ENCODE results near the gene SNCAIP. TPM values are rescaled to one million over a fixed set of nuclear protein-coding genes. Genes with fewer than 3 reads are reported as not detected.

Gene SNCAIP
- total and polyA plus RNA-seq, 2 of the 4 experiments (the other 2 are of a cell fraction), result 15.3 to 19.0 TPM

GRCh38 chr5:122362361-122362760 lies 50.3 kb downstream of the SNCAIP start:
- intact Hi-C loops (cut with micrococcal nuclease), result no loop called here
- Histone ChIP-seq H2AK5ac (ENCODE audit: low read depth, low read length) (no peak overlapping the region), H3K4me3 (ENCODE audit: insufficient read depth, low read depth, low read length) (no peak overlapping the region), H3K4me1 (ENCODE audit: control insufficient read depth, insufficient read depth, low read length) (no peaks in the 10 kb centered on the region), H3K79me1 (ENCODE audit: low read depth in 1 of 2, low read length in 2 of 2) (peaks cover 4 to 9% of the 10 kb centered on the region in 2 experiments; a peak in 3 of 4 replicates), H3K23ac (ENCODE audit: low read depth, low read length) (no peak overlapping the region), H3K27me3 (ENCODE audit: control insufficient read depth, insufficient read depth, low read length) (no peaks in the 10 kb centered on the region), H4K8ac (ENCODE audit: low read depth in 2 of 2, low read length in 2 of 2) (no peak overlapping the region), H2BK15ac (ENCODE audit: low read depth, low read length) (no peak overlapping the region), H4K91ac (ENCODE audit: insufficient read depth, low read depth, low read length) (no peak overlapping the region), H3K4ac (ENCODE audit: low read depth, low read length) (no peak overlapping the region), H2AFZ (replicated peaks; ENCODE audit: low read length, poor library complexity) (no peak overlapping the region), H3K9me1 (ENCODE audit: insufficient read depth, low read length) (peaks cover 3% of the 10 kb centered on the region), H3K4me2 (ENCODE audit: low read depth, low read length) (no peak overlapping the region), H3K27ac (ENCODE audit: insufficient read depth, low read length) (no peak overlapping the region), H4K20me1 (ENCODE audit: insufficient read depth, low read length) (no peaks in the 10 kb centered on the region), H3K18ac (ENCODE audit: low read depth, low read length) (no peak overlapping the region), H3K14ac (replicated peaks; ENCODE audit: low read depth, low read length) (no peak overlapping the region), H2BK5ac (ENCODE audit: low read depth, low read length, poor library complexity, severe bottlenecking) (no peak overlapping the region), H2AK9ac (replicated peaks; ENCODE audit: low read depth, low read length, poor library complexity) (no peak overlapping the region), H3K56ac (ENCODE audit: extremely low read depth, insufficient read depth, low read length) (no peak overlapping the region), H2BK20ac (ENCODE audit: low read depth, low read length) (no peak overlapping the region), H4K5ac (ENCODE audit: low read depth, low read length) (no peak overlapping the region), H3K9me3 (ENCODE audit: control insufficient read depth, insufficient read depth, low read length) (no peaks in the 10 kb centered on the region), H3K9ac (ENCODE audit: low read depth, low read length) (no peak overlapping the region), H2BK120ac (ENCODE audit: low read depth, low read length) (no peak overlapping the region), H3K36me3 (ENCODE audit: control insufficient read depth, insufficient read depth, low read length) (no peaks in the 10 kb centered on the region)
- no TSS peak for BruUV-seq (replicated peaks)
- CTCF ChIA-PET, result interaction anchor here (1.0 kb wide), 1 partner anchor 11 kb away, joined by 3 read pairs; no protein-coding TSS in a partner anchor
- in situ Hi-C loops (cut with MboI; ENCODE audit: low sequenced_read_pairs), result no loop called here
- WGBS, 2 experiments (ENCODE audit: extremely low coverage in 2 of 2, insufficient read length in 1 of 2), result no CpG with 5 or more reads among the region's 4 CpGs
- ATAC-seq (ENCODE audit: low read depth) (no peak; the same call in 1 of the 2 replicates), DNase-seq (peak; percentile 51)
- POLR2A ChIA-PET (ENCODE audit: unreplicated experiment), result no interaction called here
- TF ChIP-seq FOS (IDR thresholded peaks at IDR 0.05; ENCODE audit: low read depth, low read length), result no peak
- TF ChIP-seq BHLHE40 (IDR thresholded peaks at IDR 0.05; ENCODE audit: low read depth, low read length), result no peak
- dilution Hi-C loops (cut with HindIII; ENCODE audit: low sequenced_read_pairs, unreplicated experiment), result no loop called here

All from IMR-90 (cell line).